Non-pigmented ciliary epithelial cell (primary cell): Measurements from ENCODE around the gene KCTD20.
"Not testable (repeated sequence)": the region's sequence is repeated elsewhere in the genome, so short reads cannot be mapped to it uniquely, and the experiment has no call there.

Experiments used
- DNase-seq: peaks from one replicate; pipeline ENCODE4 v3.0.0-alpha.2; 2010; ENCODE audit warnings: low read depth

The KCTD20 gene

GRCh38 chr6:36442671-36443470, at the start of gene KCTD20, which contains the start of gene PXT1:
Gene KCTD20, plus strand, starts transcription at chr6:36443000. Its CDS starts 27,098 bp downstream, at chr6:36470098.
Gene PXT1, minus strand, starts transcription at chr6:36442854. Its CDS starts 16,772 bp downstream, at chr6:36426082.
- DNase-seq, result no peak

GRCh38 chr6:36399970-36400369, 42.8 kb upstream of the KCTD20 start:
- no peak for DNase-seq

- DNase-seq, result no peak
Measured at GRCh38 chr6:36402481-36402880, 40.3 kb upstream of the KCTD20 start.

- DNase-seq, result no peak
Measured at GRCh38 chr6:36404164-36404563, 38.6 kb upstream of the KCTD20 start.

GRCh38 chr6:36409718-36410117, 33.1 kb upstream of the KCTD20 start:
- not testable (repeated sequence) for DNase-seq

GRCh38 chr6:36413489-36414480, 29.0 kb upstream of the KCTD20 start:
- DNase-seq, result no peak

- DNase-seq, result no peak
Measured at GRCh38 chr6:36414481-36414880, 28.3 kb upstream of the KCTD20 start.

GRCh38 chr6:36418558-36418957, 24.2 kb upstream of the KCTD20 start:
- DNase-seq, result no peak

GRCh38 chr6:36419310-36419709, 23.5 kb upstream of the KCTD20 start:
- DNase-seq, result no peak

GRCh38 chr6:36422714-36423100, 20.1 kb upstream of the KCTD20 start:
- no peak for DNase-seq

GRCh38 chr6:36423101-36423824, 19.5 kb upstream of the KCTD20 start:
- DNase-seq, result peak; percentile 82

- no peak for DNase-seq
Measured at GRCh38 chr6:36426622-36427021, 16.2 kb upstream of the KCTD20 start.

- DNase-seq, result no peak
Measured at GRCh38 chr6:36428911-36429310, 13.9 kb upstream of the KCTD20 start.

GRCh38 chr6:36430351-36430750, 12.4 kb upstream of the KCTD20 start:
- DNase-seq, result no peak

GRCh38 chr6:36431197-36431596, 11.6 kb upstream of the KCTD20 start:
- DNase-seq, result no peak

GRCh38 chr6:36432151-36432671, 10.6 kb upstream of the KCTD20 start:
- no peak for DNase-seq

GRCh38 chr6:36436466-36436865, 6.3 kb upstream of the KCTD20 start:
- DNase-seq, result no peak

GRCh38 chr6:36441307-36441894, 1.4 kb upstream of the KCTD20 start:
- peak; percentile 98 for DNase-seq

- no peak for DNase-seq
Measured at GRCh38 chr6:36442103-36442670, 613 bp upstream of the KCTD20 start.

- no peak for DNase-seq
Measured at GRCh38 chr6:36443471-36444428, 950 bp downstream of the KCTD20 start.
